ENCODE results near the gene INPP4B.

DNA sequence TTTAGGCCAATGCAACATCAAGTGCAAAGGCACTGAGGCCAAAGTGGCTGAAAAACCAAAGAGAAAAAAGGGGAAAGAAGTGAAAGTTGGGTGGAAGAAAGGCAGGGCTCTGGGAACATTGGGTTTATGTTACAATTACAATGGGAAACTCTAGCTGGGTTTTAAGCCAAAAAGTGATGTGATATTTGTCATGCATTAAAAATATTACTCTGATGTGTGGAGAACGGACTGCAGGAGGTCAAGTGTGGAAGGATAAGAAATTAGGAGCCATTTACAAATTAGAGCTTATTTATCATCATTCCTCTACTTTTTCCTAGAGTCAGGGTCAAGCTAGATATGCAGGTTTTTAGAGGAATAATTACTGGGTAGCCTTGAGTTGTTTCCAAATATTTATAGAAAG, 516.8 kb downstream of the INPP4B start:
- TF ChIP-seq, protein P1, sequence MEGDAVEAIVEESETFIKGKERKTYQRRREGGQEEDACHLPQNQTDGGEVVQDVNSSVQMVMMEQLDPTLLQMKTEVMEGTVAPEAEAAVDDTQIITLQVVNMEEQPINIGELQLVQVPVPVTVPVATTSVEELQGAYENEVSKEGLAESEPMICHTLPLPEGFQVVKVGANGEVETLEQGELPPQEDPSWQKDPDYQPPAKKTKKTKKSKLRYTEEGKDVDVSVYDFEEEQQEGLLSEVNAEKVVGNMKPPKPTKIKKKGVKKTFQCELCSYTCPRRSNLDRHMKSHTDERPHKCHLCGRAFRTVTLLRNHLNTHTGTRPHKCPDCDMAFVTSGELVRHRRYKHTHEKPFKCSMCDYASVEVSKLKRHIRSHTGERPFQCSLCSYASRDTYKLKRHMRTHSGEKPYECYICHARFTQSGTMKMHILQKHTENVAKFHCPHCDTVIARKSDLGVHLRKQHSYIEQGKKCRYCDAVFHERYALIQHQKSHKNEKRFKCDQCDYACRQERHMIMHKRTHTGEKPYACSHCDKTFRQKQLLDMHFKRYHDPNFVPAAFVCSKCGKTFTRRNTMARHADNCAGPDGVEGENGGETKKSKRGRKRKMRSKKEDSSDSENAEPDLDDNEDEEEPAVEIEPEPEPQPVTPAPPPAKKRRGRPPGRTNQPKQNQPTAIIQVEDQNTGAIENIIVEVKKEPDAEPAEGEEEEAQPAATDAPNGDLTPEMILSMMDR (IDR thresholded peaks at IDR 0.05), result no peak
- TF ChIP-seq GATA2 (CRISPR knock-in tag; IDR thresholded peaks at IDR 0.05), result no peak
- no peak for TF ChIP-seq GABPA (IDR thresholded peaks at IDR 0.05; ENCODE audit: low read depth)
- no peak for TF ChIP-seq MEF2A (IDR thresholded peaks at IDR 0.05; ENCODE audit: borderline replicate concordance, low read depth)
- TF ChIP-seq ELF1 (IDR thresholded peaks at IDR 0.05), result no peak
- TF ChIP-seq, protein P2, sequence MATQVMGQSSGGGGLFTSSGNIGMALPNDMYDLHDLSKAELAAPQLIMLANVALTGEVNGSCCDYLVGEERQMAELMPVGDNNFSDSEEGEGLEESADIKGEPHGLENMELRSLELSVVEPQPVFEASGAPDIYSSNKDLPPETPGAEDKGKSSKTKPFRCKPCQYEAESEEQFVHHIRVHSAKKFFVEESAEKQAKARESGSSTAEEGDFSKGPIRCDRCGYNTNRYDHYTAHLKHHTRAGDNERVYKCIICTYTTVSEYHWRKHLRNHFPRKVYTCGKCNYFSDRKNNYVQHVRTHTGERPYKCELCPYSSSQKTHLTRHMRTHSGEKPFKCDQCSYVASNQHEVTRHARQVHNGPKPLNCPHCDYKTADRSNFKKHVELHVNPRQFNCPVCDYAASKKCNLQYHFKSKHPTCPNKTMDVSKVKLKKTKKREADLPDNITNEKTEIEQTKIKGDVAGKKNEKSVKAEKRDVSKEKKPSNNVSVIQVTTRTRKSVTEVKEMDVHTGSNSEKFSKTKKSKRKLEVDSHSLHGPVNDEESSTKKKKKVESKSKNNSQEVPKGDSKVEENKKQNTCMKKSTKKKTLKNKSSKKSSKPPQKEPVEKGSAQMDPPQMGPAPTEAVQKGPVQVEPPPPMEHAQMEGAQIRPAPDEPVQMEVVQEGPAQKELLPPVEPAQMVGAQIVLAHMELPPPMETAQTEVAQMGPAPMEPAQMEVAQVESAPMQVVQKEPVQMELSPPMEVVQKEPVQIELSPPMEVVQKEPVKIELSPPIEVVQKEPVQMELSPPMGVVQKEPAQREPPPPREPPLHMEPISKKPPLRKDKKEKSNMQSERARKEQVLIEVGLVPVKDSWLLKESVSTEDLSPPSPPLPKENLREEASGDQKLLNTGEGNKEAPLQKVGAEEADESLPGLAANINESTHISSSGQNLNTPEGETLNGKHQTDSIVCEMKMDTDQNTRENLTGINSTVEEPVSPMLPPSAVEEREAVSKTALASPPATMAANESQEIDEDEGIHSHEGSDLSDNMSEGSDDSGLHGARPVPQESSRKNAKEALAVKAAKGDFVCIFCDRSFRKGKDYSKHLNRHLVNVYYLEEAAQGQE (IDR thresholded peaks at IDR 0.05; ENCODE audit: low read depth, low read length), result no peak
